Measurements from ENCODE around the gene CDHR1.

Gene CDHR1

DNA sequence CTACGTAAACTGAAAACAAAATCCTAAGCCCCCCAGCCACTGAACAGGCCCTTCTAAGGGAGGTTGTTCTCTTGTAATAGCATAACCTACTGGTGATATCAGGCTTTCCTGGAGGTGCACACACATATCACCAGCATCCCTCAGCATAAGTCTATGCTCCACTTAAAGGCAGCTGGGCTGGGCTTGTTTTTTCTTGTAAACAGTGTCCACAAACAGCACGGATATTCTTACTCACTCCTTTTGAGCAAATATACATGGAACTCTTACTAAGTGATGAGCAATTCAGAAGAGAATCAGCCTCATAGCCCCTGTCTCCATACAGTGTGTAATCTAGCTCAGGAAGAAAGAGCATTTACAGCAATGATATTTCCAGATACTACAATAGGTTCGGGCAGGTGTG lies 44.6 kb downstream of the CDHR1 start:
- no peak for DNase-seq (ENCODE audit: low read depth, low spot score)

DNA sequence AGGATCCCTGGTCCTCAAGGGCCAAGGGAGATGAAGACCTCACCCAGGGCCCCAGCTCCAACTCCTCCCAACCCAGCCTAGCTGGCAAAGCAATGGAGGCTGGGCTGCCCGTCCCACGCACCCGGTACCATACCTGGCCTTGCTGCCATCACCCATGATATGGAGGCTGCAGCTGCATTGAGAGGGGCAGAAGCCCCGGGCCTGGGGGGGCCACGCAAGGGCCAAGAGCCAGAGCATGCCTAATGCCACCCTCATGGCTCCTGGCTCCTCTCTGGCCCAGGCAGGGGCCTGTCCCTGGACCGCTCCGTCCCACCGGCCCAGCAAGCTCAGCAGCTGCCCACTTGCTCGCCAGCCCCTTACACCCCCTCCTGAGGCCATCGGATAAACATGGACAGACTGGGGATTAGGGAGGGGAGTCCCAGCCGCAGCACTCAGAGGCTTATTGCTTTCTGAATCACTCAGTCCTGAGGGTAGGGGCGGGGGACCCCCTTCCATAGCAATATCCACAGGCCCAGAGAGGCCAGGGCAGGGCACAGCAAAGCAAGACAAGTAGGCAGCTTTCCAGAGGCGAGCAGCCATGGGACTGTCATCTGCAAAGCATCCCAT lies 47.0 kb downstream of the CDHR1 start, which contains the start of gene LRIT1:
LRIT1 (minus strand) TSS at position 362 of the 606 bp plus-strand sequence; CDS start at position 255, 107 bp downstream.
- Histone ChIP-seq H3K27me3 (ENCODE audit: insufficient read depth, insufficient read length) (no peaks in the 10 kb centered on the region), H3K9me3 (ENCODE audit: insufficient read depth, low read length) (no peaks in the 10 kb centered on the region), H3K4me3 (ENCODE audit: insufficient read length, low read depth) (no peak within 1 kb of the TSS), H3K9ac (ENCODE audit: insufficient read length, low read depth) (no peak within 1 kb of the TSS), H3K36me3 (ENCODE audit: insufficient read depth, insufficient read length, low read length) (no peaks in the 10 kb centered on the region), H3K4me1 (ENCODE audit: insufficient read depth, insufficient read length) (no peaks in the 10 kb centered on the region)
- no peak for DNase-seq (ENCODE audit: low read depth, low spot score)
- TF ChIP-seq YY1 (IDR thresholded peaks at IDR 0.05; ENCODE audit: insufficient read depth, insufficient read length) = no peak
- no peak for TF ChIP-seq SUZ12 (IDR thresholded peaks at IDR 0.05; ENCODE audit: extremely low read depth, insufficient read depth, insufficient read length)
- no peak for TF ChIP-seq ZNF274 (IDR thresholded peaks at IDR 0.05; ENCODE audit: low read depth, low read length)

More for the DNA sequence above, 44.6 kb downstream of the CDHR1 start:
- no peaks in the 10 kb centered on the region for H3K9me3 ChIP-seq (ENCODE audit: insufficient read depth, low read length)
- H3K27me3 ChIP-seq (ENCODE audit: insufficient read depth, insufficient read length) = no peaks in the 10 kb centered on the region
- no peak overlapping the region for H3K4me3 ChIP-seq (ENCODE audit: insufficient read length, low read depth)
- no peaks in the 10 kb centered on the region for H3K36me3 ChIP-seq (ENCODE audit: insufficient read depth, insufficient read length, low read length)
- H3K4me1 ChIP-seq (ENCODE audit: insufficient read depth, insufficient read length) = no peaks in the 10 kb centered on the region
- TF ChIP-seq SUZ12 (IDR thresholded peaks at IDR 0.05; ENCODE audit: extremely low read depth, insufficient read depth, insufficient read length) (no peak), ZNF274 (IDR thresholded peaks at IDR 0.05; ENCODE audit: low read depth, low read length) (no peak), YY1 (IDR thresholded peaks at IDR 0.05; ENCODE audit: insufficient read depth, insufficient read length) (no peak)
- H3K9ac ChIP-seq (ENCODE audit: insufficient read length, low read depth) = no peak overlapping the region

DNA sequence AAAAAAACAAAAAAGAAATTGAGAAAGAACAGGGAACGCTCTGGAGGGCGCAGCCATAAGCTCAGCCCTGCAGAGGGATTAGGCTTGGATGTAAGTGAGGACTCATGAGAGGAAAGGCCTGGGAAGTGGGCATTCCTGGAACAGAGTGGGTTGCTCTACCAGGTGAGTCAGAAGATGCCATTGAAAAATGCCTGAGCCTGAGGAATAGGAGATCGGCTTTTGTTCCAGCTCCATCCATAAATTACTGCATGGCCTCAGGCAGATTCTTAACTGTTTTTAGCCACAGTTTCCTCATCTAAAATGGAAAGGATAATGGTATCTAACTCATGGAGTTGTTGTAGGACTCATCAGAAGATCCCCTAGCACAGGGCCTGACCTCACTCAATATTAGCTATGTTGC lies 49.4 kb downstream of the CDHR1 start:
- Histone ChIP-seq H3K9me3 (ENCODE audit: insufficient read depth, low read length) (no peaks in the 10 kb centered on the region), H3K4me1 (ENCODE audit: insufficient read depth, insufficient read length) (no peaks in the 10 kb centered on the region), H3K9ac (ENCODE audit: insufficient read length, low read depth) (no peak overlapping the region), H3K27me3 (ENCODE audit: insufficient read depth, insufficient read length) (no peaks in the 10 kb centered on the region), H3K36me3 (ENCODE audit: insufficient read depth, insufficient read length, low read length) (no peaks in the 10 kb centered on the region), H3K4me3 (ENCODE audit: insufficient read length, low read depth) (no peak overlapping the region)
- no peak for TF ChIP-seq SUZ12 (IDR thresholded peaks at IDR 0.05; ENCODE audit: extremely low read depth, insufficient read depth, insufficient read length)
- TF ChIP-seq ZNF274 (IDR thresholded peaks at IDR 0.05; ENCODE audit: low read depth, low read length) = no peak
- TF ChIP-seq YY1 (IDR thresholded peaks at IDR 0.05; ENCODE audit: insufficient read depth, insufficient read length) = no peak
- no peak for DNase-seq (ENCODE audit: low read depth, low spot score)

GRCh38 chr10:84244651-84245270 lies 50.4 kb downstream of the CDHR1 start, which contains the start of gene RGR:
TSS of gene RGR (plus strand) at chr10:84245053. CDS start at chr10:84245091, 38 bp downstream.
- DNase-seq (ENCODE audit: low read depth, low spot score) = no peak
- Histone ChIP-seq H3K27me3 (ENCODE audit: insufficient read depth, insufficient read length) (no peaks in the 10 kb centered on the region), H3K9me3 (ENCODE audit: insufficient read depth, low read length) (no peaks in the 10 kb centered on the region), H3K4me1 (ENCODE audit: insufficient read depth, insufficient read length) (no peaks in the 10 kb centered on the region), H3K36me3 (ENCODE audit: insufficient read depth, insufficient read length, low read length) (no peaks in the 10 kb centered on the region), H3K9ac (ENCODE audit: insufficient read length, low read depth) (no peak within 1 kb of the TSS), H3K4me3 (ENCODE audit: insufficient read length, low read depth) (no peak within 1 kb of the TSS)
- TF ChIP-seq YY1 (IDR thresholded peaks at IDR 0.05; ENCODE audit: insufficient read depth, insufficient read length) (no peak), SUZ12 (IDR thresholded peaks at IDR 0.05; ENCODE audit: extremely low read depth, insufficient read depth, insufficient read length) (no peak), ZNF274 (IDR thresholded peaks at IDR 0.05; ENCODE audit: low read depth, low read length) (no peak)

- H3K36me3 ChIP-seq (ENCODE audit: insufficient read depth, insufficient read length, low read length) = no peaks in the 10 kb centered on the region
- TF ChIP-seq SUZ12 (IDR thresholded peaks at IDR 0.05; ENCODE audit: extremely low read depth, insufficient read depth, insufficient read length) = no peak
- no peak for TF ChIP-seq ZNF274 (IDR thresholded peaks at IDR 0.05; ENCODE audit: low read depth, low read length)
- no peak for TF ChIP-seq YY1 (IDR thresholded peaks at IDR 0.05; ENCODE audit: insufficient read depth, insufficient read length)
- H3K4me3 ChIP-seq (ENCODE audit: insufficient read length, low read depth) = no peak overlapping the region
- no peak overlapping the region for H3K9ac ChIP-seq (ENCODE audit: insufficient read length, low read depth)
- H3K9me3 ChIP-seq (ENCODE audit: insufficient read depth, low read length) = no peaks in the 10 kb centered on the region
- H3K4me1 ChIP-seq (ENCODE audit: insufficient read depth, insufficient read length) = no peaks in the 10 kb centered on the region
- DNase-seq (ENCODE audit: low read depth, low spot score) = no peak
- H3K27me3 ChIP-seq (ENCODE audit: insufficient read depth, insufficient read length) = no peaks in the 10 kb centered on the region
Observed at GRCh38 chr10:84247496-84247895, 53.2 kb downstream of the CDHR1 start.

DNA sequence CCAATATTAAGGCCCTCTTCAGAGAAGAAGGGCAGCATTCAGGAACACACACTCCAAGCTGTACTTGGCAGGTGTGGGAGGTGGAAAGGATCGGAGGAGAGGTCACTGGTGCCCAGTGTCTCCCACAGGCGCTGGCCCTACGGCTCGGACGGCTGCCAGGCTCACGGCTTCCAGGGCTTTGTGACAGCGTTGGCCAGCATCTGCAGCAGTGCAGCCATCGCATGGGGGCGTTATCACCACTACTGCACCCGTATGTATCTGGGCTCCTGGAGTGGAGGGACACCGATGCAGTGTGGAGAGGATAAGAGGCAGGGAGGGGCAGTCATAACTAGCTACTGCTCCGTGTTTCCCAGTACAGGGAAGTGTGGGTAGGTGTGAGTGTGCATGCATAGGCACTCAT lies 54.5 kb downstream of the CDHR1 start:
- DNase-seq (ENCODE audit: low read depth, low spot score) = no peak
- no peaks in the 10 kb centered on the region for H3K4me1 ChIP-seq (ENCODE audit: insufficient read depth, insufficient read length)
- TF ChIP-seq SUZ12 (IDR thresholded peaks at IDR 0.05; ENCODE audit: extremely low read depth, insufficient read depth, insufficient read length) (no peak), YY1 (IDR thresholded peaks at IDR 0.05; ENCODE audit: insufficient read depth, insufficient read length) (no peak), ZNF274 (IDR thresholded peaks at IDR 0.05; ENCODE audit: low read depth, low read length) (no peak)
- no peaks in the 10 kb centered on the region for H3K9me3 ChIP-seq (ENCODE audit: insufficient read depth, low read length)
- no peak overlapping the region for H3K9ac ChIP-seq (ENCODE audit: insufficient read length, low read depth)
- H3K27me3 ChIP-seq (ENCODE audit: insufficient read depth, insufficient read length) = no peaks in the 10 kb centered on the region
- H3K4me3 ChIP-seq (ENCODE audit: insufficient read length, low read depth) = no peak overlapping the region
- H3K36me3 ChIP-seq (ENCODE audit: insufficient read depth, insufficient read length, low read length) = no peaks in the 10 kb centered on the region

All from NT2/D1 (cell line).